HL-60 (cell line): ENCODE measurements around the gene DDX50.

Source experiments
- DNase-seq, 2 experiments: peaks; one replicate each; pipeline ENCODE4 v3.0.0-alpha.2; 2010 to 2020; ENCODE audit warnings: low read depth in 1 of 2, low spot score in 1 of 2
- H3K27ac ChIP-seq: fragments of 250-450 bp; sonication (Bioruptor Pico); replicated peaks from 2 replicates; pipeline ENCODE4 v1.5.1; 2020; ENCODE audit warnings: mild to moderate bottlenecking, moderate library complexity
- H3K27me3 ChIP-seq: fragments of 250-450 bp; sonication (Bioruptor Pico); 2 replicates; pipeline ENCODE4 v1.5.1; 2021; ENCODE audit warnings: mild to moderate bottlenecking, moderate library complexity; ENCODE audit not compliant: insufficient read depth, poor library complexity, severe bottlenecking
- H3K4me3 ChIP-seq: replicated peaks from 2 replicates; pipeline ENCODE4 v1.5.1; 2011; ENCODE audit warnings: mild to moderate bottlenecking, control low read depth, low read length; ENCODE audit not compliant: insufficient read depth
- CTCF ChIP-seq: IDR thresholded peaks from one replicate; pipeline ENCODE4 v1.5.1; 2011; ENCODE audit warnings: low read length, control low read depth, inconsistent platforms; ENCODE audit not compliant: insufficient read depth
- GABPA ChIP-seq: IDR thresholded peaks from 2 replicates; pipeline ENCODE4 v1.6.1; 2012; ENCODE audit warnings: low read depth
- POLR2AphosphoS5 ChIP-seq: IDR thresholded peaks from 2 replicates; pipeline ENCODE4 v1.6.1; 2012; ENCODE audit warnings: low read depth
- REST ChIP-seq: IDR thresholded peaks from 2 replicates; pipeline ENCODE4 v1.6.1; 2012; ENCODE audit warnings: low read depth; ENCODE audit not compliant: insufficient replicate concordance
- SPI1 ChIP-seq: IDR thresholded peaks from 2 replicates; pipeline ENCODE4 v1.6.1; 2012; ENCODE audit warnings: low read depth, mild to moderate bottlenecking, borderline replicate concordance

Gene DDX50

DNA sequence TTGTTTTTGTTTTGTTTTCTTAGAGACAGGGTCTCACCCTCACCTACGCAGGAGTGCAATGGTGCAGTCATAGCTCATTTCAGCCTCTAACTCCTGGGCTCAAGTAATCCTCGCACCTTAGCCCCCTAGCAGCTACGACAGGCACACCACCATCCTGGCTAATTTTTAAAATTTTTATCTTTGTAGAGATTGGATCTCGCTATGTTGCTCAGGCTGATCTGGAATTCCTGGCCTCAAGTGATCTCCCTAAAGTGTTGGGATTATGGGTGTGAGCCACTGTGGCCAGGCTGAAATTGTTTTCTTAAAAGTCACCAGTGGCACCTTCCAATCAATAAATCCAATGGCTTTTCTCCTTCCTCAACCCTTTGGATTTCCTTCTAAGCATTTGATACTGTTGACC lies 20.9 kb upstream of the DDX50 start:
- no peak for TF ChIP-seq SPI1
- no peak for TF ChIP-seq CTCF
- no peak for TF ChIP-seq GABPA
- TF ChIP-seq POLR2AphosphoS5 = no peak
- TF ChIP-seq REST = no peak
- Histone ChIP-seq H3K27ac (no peak overlapping the region), H3K4me3 (no peak overlapping the region), H3K27me3 (no peaks in the 10 kb centered on the region)
- no peak for DNase-seq

DNA sequence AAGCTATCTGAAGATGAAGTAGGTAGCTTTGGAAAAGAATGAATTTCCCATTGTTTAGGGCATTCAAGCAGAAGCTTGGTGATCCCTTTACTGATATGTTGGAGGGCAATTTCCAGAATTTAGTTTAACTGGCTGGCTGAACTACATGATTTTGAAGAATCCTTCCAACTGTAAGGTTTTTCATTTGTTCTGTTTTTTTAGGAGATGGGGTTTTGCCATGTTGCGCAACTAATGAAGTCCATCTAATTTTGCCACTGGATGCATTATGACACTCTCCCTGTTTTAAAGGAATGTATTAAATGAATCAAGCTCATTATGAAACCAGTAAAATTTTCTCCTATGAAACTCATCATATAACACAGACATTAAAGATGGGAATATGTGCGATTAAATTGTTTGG lies 6.1 kb upstream of the DDX50 start:
- DNase-seq = no peak
- TF ChIP-seq GABPA (no peak), CTCF (no peak), POLR2AphosphoS5 (no peak), SPI1 (no peak), REST (no peak)
- H3K4me3 ChIP-seq = no peak overlapping the region
- no peaks in the 10 kb centered on the region for H3K27me3 ChIP-seq
- H3K27ac ChIP-seq = no peak overlapping the region

DNA sequence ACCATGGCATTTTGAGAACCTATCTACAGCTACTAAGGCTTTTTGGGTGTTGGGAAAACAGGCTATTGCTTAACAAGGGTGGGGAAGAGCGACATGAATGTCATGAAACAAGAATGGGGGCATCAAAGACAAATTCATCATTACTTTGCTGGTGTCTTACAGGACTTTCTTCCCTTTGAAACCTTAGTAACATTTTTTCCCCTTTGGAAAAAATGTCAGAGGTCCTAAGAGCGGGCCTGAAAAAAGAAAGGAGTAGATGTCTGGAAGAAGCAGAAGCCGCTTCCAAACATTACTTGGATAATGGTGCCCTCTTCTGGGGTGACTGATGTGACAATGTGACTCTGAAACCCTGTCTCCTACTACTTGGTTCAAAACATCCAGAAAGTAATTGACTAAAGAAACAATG lies 3.8 kb upstream of the DDX50 start:
- Histone ChIP-seq H3K4me3 (no peak overlapping the region), H3K27ac (no peak overlapping the region), H3K27me3 (no peaks in the 10 kb centered on the region)
- TF ChIP-seq GABPA = no peak
- no peak for TF ChIP-seq SPI1
- TF ChIP-seq CTCF = peak; percentile 21
- peak in 1 of 2 experiments; percentile 69 for DNase-seq

DNA sequence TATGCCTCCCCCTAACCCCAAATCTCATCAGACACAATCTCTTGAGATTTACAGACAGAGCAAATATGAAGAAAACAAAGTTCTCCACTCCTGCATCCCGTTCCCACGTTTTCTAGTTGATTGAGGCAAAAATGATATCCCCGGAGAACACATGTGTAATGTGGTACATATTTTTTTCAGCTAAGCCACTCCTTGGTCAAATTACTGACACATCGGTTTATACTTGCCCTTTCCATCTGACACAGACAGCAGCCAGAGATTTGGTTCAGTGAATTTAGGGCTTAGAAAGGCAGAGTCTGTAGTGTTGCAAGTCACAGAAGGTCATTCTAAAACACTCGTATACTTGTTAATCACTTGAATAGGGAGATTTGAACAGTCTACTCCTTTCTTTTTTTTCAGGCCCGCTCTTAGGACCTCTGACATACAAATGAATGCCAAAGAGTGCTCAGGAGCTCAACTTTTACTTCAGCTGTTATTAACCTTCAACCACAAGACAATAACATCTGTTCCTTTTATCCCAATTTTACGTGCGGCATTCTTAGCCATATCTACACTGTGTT lies 1.8 kb upstream of the DDX50 start:
- Histone ChIP-seq H3K27ac (no peak overlapping the region), H3K27me3 (no peaks in the 10 kb centered on the region), H3K4me3 (no peak overlapping the region)
- no peak for TF ChIP-seq SPI1
- TF ChIP-seq POLR2AphosphoS5 = no peak
- no peak for TF ChIP-seq CTCF
- TF ChIP-seq REST = no peak
- TF ChIP-seq GABPA = no peak
- DNase-seq = no peak
